WTC11 (cell line): ENCODE measurements around the gene CYP46A1.

ENCODE experiments used
- CREM ChIP-seq: sonication (generic); formaldehyde crosslinking; IDR thresholded peaks from 2 replicates; pipeline ENCODE4 v1.8.1; 2022; ENCODE audit warnings: mild to moderate bottlenecking, missing genetic modification reagents, moderate library complexity
- CTCF ChIP-seq: fragments of 200-600 bp; IDR thresholded peaks from 2 replicates; pipeline ENCODE4 v1.8.0; 2022; ENCODE audit warnings: antibody characterized with exemption
- ELF4 ChIP-seq: sonication (generic); formaldehyde crosslinking; IDR thresholded peaks from 2 replicates; pipeline ENCODE4 v1.8.1; 2022; ENCODE audit warnings: low read depth, mild to moderate bottlenecking, moderate library complexity, missing genetic modification reagents
- JUN ChIP-seq: sonication (generic); formaldehyde crosslinking; IDR thresholded peaks from 2 replicates; pipeline ENCODE4 v1.8.0; 2023; ENCODE audit warnings: mild to moderate bottlenecking, missing genetic modification reagents
- RELA ChIP-seq: sonication (generic); formaldehyde crosslinking; IDR thresholded peaks from 2 replicates; pipeline ENCODE4 v1.8.1; 2022; ENCODE audit warnings: missing genetic modification reagents, mild to moderate bottlenecking, borderline replicate concordance
- ZBTB21 ChIP-seq: sonication (generic); formaldehyde crosslinking; IDR thresholded peaks from 2 replicates; pipeline ENCODE4 v1.8.1; 2023; ENCODE audit warnings: mild to moderate bottlenecking, missing genetic modification reagents, borderline replicate concordance
- ZBTB43 ChIP-seq: sonication (generic); formaldehyde crosslinking; IDR thresholded peaks from 2 replicates; pipeline ENCODE4 v1.8.1; 2023; ENCODE audit warnings: mild to moderate bottlenecking, missing genetic modification reagents

- no peak for TF ChIP-seq RELA
- TF ChIP-seq CTCF = no peak
- TF ChIP-seq ELF4 (CRISPR knock-in tag) = no peak
- no peak for TF ChIP-seq CREM (CRISPR knock-in tag)
- TF ChIP-seq ZBTB43 (CRISPR knock-in tag) = no peak
- TF ChIP-seq JUN (CRISPR knock-in tag) = no peak
- no peak for TF ChIP-seq ZBTB21 (CRISPR knock-in tag)
These were observed 67.7 kb downstream of the CYP46A1 start for GRCh38 chr14:99751539-99752485.
